NCI-H526 (cell line): ENCODE data around the gene JADE2.
"Not testable (repeated sequence)": the region's sequence is repeated elsewhere in the genome, so short reads cannot be mapped to it uniquely, and the experiment has no call there.

Source experiments
- DNase-seq, 2 experiments: peaks; one replicate each; lab custom pipeline; 2025; lab: John Stamatoyannopoulos, UW

Gene JADE2

GRCh38 chr5:134551901-134552300 is 26.4 kb downstream of the JADE2 start:
- no peak for DNase-seq

- DNase-seq = no peak
These were observed 26.8 kb downstream of the JADE2 start for GRCh38 chr5:134552301-134552700.

GRCh38 chr5:134552716-134553115 is 27.2 kb downstream of the JADE2 start:
- not testable (repeated sequence) for DNase-seq

GRCh38 chr5:134553821-134554267 is 28.4 kb downstream of the JADE2 start:
- no peak for DNase-seq

- DNase-seq = peak in 1 of 2 experiments; percentile 47
These were observed 29.1 kb downstream of the JADE2 start for GRCh38 chr5:134554319-134555222.

GRCh38 chr5:134555223-134555889 is 29.9 kb downstream of the JADE2 start:
- no peak for DNase-seq

GRCh38 chr5:134555890-134556311 is 30.4 kb downstream of the JADE2 start:
- DNase-seq = peak in 1 of 2 experiments; percentile 17

- not testable (repeated sequence) for DNase-seq
These were observed 31.1 kb downstream of the JADE2 start for GRCh38 chr5:134556588-134556987.

- no peak for DNase-seq
These were observed 31.5 kb downstream of the JADE2 start for GRCh38 chr5:134556994-134557393.

- DNase-seq = no peak
These were observed 34.2 kb downstream of the JADE2 start for GRCh38 chr5:134559672-134560071.

GRCh38 chr5:134560698-134561097 is 35.2 kb downstream of the JADE2 start:
- no peak for DNase-seq

- DNase-seq = no peak
These were observed 36.4 kb downstream of the JADE2 start for GRCh38 chr5:134561871-134562296.

- no peak for DNase-seq
These were observed 37.8 kb downstream of the JADE2 start for GRCh38 chr5:134563221-134563620.

GRCh38 chr5:134563962-134564361 is 38.5 kb downstream of the JADE2 start:
- DNase-seq = no peak

GRCh38 chr5:134564396-134564795 is 38.9 kb downstream of the JADE2 start:
- DNase-seq = no peak

GRCh38 chr5:134565791-134566740 is 40.6 kb downstream of the JADE2 start:
- DNase-seq = no peak

- DNase-seq = no peak
These were observed 41.3 kb downstream of the JADE2 start for GRCh38 chr5:134566741-134567221.

GRCh38 chr5:134567641-134568336 is 42.3 kb downstream of the JADE2 start:
- DNase-seq = no peak

- DNase-seq = no peak
These were observed 42.8 kb downstream of the JADE2 start for GRCh38 chr5:134568337-134568700.

- DNase-seq = no peak
These were observed 43.6 kb downstream of the JADE2 start for GRCh38 chr5:134568761-134569695.
